GM18861 (cell line): ENCODE results near the gene PTDSS2.

Experiments
- ATAC-seq: cut with Tn5 transposase; IDR thresholded peaks from one replicate; pipeline ENCODE4 v1.9.1; 2021; ENCODE audit not compliant: unreplicated experiment

Gene PTDSS2

DNA sequence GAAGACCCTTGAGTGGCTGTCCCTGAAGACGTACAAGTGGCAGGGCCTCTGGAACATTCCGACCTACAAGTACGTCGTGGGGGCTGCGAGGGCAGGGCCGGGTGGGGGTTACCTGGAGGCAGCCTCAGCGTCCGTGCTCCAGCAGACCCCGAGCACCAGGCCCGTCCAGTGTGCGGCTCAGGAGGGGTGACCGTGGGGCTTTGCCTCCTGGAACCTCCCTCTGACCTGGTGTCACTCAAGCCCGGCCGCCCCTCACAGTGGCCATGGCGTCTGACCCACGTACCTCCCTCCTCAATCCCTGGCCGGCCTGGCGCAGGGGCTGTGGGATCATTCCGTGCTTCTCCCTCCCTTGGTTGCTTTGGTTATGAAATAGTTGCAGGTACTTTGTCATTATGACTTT, 38.5 kb downstream of the PTDSS2 start:
- no peak for ATAC-seq

DNA sequence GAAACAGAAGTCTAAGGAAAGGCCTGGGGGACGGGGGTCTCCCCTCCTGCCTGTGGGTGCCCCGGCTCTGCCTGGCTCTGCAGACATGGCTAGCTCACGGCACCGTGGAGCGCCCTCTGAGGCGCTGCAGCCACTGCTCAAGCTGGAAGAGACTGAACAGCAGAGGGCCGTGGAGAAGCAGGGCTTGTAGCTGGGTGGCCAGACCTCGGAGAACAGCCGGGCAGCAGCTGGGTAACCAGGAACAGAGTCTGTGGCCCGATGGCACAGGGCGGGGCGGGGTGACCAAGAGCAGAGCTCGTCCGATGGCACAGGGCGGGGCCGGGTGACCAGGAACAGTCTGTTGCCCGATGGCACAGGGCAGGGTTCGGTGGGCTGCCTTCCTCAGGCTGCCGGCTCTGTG, 38.9 kb downstream of the PTDSS2 start:
- no peak for ATAC-seq

DNA sequence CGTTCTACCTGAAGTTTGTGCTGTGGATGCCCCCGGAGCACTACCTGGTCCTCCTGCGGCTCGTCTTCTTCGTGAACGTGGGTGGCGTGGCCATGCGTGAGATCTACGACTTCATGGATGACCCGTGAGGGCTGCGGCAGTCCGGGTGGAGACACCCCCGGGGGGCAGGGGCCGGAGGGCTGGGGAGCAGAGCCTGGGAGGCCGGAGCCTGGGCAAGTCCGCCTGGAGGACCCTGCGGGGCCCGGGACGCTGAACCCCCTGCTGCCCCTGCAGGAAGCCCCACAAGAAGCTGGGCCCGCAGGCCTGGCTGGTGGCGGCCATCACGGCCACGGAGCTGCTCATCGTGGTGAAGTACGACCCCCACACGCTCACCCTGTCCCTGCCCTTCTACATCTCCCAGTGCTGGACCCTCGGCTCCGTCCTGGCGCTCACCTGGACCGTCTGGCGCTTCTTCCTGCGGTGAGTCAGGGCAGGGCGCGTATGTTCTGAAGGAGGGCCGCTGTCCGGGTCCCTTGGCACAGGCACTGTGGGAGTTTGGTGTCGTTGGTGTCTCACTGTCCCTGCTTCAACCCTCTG, 39.6 kb downstream of the PTDSS2 start:
- ATAC-seq, result no peak

DNA sequence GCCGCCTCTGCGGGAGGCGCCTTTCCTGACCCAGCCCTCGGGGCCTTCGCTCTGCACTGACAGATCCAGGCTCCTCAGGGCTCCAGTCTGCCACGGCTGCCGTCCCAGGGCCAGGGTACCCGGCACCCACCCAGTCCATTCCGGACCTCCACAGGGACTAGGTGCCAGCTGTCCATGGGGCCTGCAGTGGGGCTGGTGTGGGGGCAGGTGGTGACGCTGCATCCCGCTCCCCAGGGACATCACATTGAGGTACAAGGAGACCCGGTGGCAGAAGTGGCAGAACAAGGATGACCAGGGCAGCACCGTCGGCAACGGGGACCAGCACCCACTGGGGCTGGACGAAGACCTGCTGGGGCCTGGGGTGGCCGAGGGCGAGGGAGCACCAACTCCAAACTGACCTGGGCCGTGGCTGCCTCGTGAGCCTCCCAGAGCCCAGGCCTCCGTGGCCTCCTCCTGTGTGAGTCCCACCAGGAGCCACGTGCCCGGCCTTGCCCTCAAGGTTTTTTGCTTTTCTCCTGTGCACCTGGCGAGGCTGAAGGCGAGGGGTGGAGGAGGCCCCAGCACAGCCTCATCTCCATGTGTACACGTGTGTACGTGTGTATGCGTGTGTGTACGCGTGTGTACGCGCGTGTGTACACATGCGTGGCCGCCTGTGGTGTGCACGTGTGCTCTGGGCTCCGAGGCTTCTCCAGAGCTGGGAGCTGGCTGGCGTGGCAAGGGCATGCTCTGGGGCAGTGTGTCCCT, 40.3 kb downstream of the PTDSS2 start:
- no peak for ATAC-seq

DNA sequence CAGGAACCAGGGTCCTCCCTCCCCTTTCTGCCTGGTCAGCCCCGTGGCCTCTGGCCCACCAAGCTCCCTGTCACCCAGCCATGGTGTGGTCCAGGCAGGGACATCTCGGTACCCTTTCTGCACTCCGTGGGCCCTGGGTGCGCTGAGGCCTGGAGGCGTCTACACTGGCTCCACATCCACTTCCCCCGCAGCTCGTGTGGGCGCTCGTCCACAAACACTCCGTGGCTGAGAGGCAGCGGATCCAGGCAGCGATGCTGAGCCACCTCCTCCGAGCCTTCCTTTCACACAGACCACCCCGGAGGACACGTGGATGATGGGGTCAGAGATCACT, 40.8 kb downstream of the PTDSS2 start:
- no peak for ATAC-seq

DNA sequence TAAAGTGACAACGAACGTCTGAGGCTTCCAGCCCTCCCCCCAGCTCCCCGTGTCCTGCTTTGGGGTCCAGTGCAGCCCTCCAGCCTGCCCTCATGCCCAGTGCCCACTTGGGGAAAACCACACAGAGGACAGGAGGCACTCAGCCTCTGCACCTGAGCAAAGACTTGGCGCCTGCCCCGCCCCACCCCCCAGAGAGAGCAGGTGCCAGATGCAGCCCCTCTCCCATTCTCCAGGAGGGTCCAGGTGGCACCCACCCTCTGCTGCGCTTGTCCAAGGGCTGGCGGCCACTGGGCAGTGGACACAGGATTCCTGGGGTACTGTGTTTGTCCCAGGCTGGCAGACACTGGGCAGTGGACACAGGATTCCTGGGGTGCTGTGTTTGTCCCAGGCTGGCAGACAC, 41.3 kb downstream of the PTDSS2 start:
- ATAC-seq, result no peak

DNA sequence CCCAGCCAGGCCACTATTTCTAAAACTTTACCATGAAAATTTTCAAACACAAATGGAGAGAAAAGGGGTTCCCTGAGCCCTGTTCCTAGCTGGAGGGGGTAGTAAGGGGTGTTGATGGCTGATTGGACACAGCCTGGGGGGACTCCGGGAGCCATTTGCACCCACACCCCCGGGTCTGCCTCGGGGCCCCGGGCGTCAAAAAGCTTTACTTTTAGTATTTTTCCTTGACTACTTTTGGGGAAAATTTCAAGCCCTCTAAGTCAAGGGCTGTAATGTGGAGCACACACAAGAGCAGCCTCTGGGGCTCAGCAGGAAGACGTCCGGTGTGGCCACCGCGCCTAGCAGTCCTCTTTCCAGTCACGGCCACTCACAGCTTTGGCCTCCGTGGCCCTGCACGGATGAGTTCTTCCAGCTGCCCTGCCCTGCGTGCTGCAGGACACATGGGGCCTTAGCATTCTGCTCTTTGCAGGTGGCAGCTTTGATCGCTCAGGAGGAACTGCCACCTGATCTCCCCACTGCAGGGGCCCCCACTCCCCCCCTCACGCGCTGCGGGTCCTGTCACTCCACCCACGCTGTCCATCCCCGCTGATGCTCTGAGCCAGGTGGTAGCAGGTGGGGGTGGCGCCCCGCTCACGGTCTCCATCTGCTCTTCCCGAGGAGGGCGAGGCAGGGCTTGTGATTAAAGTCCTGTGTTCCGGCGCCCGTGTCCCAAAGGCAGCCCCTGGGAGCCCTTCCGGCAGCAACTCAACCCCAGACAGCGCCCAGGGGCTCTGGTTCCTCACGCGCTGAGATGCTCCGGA, 42.5 kb downstream of the PTDSS2 start:
- ATAC-seq, result no peak

DNA sequence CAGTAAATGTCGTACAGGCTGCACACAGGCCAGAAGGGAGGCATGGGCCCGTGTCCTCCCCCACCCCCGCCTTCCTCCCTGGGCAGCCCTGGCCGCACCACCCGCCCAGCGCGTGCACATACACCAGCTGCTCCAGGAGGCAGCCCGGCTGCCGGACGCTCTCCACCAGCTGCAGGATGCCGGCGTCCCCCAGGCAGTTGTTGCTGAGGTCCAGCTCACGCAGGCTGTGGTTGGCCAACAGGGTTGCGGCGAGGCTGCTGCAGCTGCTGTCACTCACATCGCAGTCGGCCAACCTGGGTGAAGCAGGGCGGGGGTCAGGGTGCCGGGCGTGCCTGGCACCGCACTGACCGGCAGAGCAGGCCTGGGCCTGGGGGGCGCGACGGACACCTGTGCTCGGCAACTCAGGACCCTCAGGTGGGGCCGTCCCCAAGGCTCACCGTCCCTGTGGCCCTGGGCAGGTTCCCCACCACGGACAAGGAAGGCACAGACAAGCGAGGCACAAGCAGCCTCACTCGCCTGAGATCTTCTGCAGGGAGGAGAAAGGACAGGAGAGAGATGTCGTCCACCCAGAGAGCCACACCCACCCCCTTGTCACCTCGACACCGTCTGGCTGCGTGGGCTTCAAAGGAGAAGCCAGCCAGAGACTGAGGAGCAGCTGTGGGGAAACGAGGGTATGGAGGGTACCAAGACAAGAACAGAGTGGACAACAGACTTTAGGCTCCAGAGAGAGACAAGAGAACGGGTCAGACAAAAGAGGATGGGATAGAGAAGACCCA, 44.9 kb downstream of the PTDSS2 start:
- ATAC-seq, result no peak

DNA sequence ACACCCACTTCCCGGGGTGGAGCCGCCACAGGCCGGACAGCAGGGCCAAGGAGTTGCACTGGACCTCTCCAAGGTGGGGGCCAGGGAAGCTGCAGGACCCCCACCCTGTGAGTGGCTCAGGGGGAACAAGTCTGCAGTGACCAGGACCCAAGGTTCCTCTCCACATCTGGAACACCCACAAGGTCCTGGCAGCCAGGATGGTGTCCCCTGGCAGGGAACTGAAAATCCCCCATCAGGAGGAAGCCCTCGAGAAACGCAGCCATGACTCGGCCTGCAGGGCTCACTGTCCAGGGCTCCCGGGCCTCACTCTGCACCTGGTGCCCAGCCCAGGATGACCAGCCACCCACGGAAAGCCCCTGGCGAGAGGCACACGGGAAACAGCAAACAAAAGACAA, 45.5 kb downstream of the PTDSS2 start:
- ATAC-seq, result no peak

DNA sequence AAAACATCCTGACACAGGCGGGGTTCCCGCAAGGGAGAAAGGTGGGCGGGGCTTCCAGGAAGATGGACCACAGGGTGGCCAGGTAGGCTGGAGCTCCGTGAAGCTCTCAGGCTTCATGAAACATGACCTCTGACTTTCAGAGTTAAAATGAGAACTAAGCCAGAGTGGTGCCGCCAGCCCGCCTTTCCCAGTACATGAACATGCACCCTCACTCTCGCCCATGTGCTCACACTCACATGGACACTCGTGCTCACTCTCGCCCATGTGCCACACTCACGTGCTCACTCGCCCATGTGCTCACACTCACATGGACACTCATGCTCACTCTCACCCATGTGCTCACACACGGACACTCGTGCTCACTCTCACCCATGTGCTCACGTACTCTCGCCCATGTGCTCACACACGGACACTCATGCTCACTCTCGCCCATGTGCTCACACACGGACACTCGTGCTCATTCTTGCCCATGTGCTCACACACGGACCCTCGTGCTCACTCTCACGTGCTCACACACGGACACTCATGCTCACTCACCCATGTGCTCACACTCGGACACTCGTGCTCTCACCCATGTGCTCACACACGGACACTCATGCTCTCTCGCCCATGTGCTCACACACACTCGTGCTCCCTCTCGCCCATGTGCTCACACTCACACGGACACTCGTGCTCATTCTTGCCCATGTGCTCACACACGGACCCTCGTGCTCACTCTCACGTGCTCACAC, 46.9 kb downstream of the PTDSS2 start:
- no peak for ATAC-seq

DNA sequence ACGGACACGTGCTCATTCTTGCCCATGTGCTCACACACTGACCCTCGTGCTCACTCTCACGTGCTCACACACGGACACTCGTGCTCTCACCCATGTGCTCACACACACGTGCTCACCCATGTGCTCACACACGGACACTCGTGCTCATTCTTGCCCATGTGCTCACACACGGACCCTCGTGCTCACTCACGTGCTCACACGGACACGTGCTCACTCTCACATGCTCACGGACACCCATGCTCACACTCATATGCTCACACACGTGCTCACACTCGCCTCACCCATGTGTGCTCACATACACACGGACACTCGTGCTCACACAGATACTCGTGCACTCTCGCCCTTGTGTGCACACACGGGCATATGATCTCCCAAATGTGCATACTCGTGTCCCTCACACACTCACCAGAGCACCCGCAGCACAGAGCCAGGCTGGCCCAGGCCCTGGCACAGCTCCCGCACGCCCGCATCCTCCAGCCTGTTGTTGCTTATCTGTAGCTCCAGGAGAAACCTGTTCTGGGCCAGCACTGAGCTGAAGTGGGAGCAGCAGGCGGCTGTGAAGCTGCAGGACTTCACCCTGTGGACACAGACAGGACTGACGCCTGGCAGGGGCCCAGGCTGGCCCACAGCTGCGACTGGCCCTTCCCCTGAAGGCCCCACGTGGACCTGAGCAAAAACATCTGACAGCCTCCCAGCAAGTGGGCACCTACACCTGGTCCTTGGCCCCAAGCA, 47.7 kb downstream of the PTDSS2 start:
- no peak for ATAC-seq

DNA sequence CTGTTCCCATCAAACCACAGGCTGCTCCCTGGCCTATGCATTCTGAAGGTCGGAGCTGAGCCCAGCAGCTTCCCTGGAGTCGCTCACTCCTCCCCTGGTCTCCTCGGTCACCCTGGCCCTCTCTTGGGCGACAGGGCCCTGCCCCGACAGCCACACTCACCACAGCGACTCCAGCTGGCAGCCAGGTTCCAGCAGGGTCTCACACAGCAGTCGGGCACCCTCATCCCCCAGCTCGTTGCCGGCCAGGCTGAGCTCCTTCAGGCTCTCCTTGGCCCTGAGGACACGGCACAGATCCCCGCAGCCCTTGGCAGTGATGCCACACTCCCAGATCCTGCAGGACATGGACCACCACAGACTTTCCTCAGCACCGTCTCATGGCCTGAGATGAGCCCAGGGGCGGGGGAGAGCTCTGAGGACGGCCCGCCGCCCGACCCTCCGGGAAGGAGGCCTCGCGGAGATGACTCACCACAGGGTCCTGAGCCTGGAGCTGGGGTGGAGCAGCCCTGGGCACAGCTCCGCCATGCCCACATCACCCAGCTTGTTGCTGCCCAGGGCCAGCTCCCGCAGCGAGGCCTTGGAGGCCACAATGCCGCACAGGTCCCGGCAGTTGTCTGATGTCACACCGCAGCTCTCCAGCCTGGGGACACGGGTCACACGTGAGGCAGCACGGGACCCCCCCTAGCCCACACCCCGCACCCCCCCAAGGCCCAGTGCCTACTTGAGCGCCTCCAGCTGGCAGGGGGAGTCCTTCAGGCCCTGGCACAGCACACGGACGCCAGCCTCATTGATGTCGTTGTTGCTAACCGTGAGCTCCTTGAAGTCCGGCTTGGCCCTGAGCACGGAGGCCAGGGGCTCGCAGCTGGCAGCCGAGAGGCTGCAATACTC, 48.5 kb downstream of the PTDSS2 start:
- no peak for ATAC-seq

DNA sequence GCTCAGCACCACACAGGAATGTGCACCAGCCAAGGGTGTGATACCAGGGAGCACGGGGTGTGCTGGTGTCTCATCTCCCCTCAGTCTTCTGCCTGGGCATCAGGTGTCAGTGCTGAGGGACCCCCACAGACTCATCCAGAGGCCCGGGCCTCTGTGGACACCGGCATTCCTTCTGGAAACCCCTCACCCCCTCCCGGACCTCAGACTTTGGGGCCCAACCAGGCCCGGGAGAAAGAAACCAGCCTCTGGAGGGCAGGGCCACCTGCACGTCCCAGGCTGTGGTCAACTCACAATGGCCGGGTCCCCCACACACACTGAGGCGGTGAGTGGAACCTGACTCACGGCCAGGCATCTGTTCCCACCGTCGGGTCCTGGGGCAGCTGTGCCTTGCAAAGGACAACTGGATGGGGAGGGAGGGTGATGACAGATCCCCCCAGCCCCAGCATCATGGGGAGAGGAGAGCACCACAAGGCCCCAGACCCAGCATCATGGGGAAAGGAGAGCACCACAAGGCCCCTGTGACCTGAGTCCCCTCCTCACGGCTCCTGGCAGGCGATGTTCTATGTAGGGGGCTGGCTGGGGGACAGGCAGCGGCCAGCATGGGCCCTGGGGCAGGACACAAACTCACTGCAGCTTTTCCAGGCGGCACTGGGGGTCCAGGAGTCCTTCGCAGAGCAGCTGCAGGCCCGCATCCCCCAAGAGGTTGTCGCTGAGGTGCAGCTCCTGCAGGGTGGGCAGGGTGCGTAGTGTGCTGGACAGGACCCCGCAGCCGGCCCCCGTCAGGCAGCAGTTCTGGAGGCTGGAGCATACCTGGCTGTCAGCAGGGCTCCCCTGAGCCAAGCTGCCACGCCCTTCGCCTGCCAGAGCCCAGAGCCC, 49.4 kb downstream of the PTDSS2 start:
- ATAC-seq, result no peak

DNA sequence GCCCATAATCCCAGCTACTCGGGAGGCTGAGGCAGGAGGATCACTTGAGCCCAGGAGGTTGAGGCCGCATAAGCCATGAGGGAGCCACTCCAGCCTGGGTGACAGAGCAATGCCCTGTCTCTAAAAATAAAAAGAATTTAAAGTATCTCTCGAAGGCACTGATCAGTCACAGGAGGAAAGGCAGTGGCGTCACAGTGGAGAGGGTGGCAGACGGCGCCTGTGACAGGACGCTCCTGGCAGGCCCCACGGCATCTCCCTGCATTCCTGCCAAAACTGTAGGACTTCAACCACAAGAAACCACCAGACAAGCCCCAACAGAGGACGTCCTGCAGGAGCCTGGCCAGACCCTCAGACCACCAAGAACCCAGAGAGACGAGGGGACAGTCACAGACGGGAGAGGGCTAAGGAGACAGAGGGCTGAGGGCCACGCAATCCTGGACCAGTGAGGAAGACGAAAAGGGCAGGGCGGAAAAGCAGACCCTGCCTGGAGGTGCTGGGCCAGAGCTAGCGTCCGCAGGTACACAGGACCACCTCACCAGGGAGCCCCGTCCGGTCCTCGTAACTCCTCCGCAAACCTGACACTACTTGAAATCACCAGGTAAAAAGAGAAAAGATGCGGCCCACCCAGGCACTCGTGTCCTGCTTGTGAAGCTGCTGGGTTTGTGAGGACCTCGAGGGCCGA, 51.1 kb downstream of the PTDSS2 start:
- ATAC-seq, result no peak

DNA sequence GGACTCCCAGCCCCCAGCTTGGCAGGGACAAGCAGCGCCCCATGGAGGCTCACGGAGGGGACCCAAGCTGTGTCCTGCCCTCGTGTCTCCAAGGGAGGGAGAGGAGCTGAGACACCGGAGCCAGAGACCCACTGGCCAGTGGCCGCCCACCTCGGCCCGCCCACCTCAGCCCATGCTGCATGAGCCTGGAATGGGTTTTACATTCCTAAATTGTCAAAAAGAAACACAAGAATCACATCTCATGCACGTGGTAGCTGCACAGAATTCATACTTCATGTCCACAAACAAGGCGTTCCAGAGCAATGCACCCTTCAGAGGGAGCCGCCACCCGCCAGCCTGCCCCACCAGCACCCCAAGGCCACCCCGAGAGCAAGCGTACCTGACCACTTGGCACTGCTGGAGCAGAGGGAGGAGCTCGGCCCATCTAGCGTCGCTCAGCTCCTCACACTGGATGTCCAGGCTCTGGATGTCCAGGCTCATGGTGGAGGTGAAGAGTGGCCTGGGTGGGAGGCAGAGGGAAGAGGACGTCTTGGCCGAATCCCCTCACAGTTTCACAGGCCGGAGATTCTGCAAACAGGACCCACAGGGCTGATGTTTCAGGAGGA, 51.7 kb downstream of the PTDSS2 start:
- no peak for ATAC-seq

DNA sequence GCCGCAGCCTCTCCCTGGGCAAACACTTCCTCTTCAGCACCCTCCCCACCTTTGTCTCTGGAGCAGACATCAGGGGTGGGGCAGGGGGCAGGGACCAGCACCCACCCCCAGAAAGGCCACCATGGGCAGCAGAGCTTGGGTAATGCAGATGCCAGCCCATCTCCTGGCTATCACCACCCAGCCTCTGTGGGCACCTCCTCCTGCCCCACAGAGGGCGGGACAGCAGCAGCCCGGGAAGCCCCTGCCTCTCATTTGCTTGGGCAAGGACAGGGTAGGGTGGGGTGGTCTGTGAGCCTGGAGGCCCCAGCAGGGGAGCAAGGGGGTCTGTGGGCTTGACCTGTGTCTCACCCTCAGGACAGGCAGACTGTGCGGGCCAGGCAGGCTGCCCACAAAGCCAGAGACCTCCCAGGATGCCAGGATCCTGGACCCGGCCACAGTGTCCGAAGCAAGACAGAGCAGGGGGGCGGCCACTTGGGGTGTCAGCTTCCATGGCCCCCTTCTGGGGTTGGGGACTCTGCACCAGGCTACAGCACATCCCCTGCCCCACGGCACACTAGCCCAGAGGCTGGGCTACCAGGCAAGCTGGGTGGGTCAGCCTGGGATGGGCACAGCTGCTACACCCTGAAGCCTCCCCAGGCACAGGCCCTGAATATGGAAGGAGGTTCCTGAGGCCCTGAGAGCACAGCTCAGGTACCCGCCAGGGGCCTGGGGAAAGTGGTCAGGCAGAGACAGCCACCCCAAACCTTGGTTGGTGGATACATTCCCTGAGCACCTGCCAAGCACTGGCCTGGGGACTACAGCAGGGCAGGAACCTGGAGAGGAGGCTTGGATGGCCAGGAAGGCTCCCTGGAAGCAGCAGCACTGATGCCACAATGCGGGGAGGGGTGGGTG, 52.5 kb downstream of the PTDSS2 start:
- ATAC-seq, result no peak
